Activated gamma-delta T cell treated with Interleukin-2 at 50 U/mL for 16 hours (primary cell): ENCODE data around the gene RSPO4.

Experiments
- DNase-seq: peaks from one replicate; pipeline ENCODE4 v3.0.0-alpha.2; 2020

Gene RSPO4

DNA sequence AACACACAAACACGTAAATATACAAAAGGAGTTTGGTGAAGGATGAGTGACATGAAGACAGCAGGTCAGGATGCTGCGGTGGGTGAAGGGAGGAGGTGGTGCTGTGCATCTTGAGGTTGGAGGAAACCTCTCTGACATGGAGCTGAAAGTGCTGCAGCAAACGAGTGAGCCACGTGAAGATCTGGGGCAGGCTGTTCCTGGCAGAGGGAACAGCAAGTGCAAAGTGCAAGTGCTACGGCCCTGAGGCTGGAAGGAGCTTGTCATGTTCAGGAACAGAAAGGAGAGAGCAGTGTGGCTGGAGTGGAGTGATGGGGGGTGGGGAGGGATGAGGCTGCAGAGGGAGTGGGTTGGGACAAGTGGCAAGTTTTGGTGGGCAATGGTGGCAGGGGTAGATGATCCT, 61.2 kb downstream of the RSPO4 start:
- DNase-seq: no peak

DNA sequence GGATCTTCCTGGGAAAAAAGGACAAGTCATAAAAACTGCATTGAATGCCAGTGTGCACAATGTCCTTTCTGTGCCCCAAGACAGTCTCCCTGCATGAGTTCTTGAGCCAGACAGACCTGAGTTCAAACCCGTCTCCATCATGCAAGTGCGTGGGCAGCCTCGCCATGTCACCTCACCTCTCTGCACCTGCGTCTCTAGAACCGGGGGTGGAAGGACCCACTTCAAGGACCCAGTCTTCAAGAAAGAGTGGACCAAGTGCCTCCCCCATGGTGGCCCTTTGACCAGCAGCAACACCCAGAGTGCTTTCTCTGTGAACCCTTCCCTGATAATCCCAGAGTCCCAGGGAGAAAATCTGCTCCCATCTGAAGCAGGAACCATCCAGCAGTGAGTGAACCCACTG, 62.5 kb downstream of the RSPO4 start:
- no peak for DNase-seq

DNA sequence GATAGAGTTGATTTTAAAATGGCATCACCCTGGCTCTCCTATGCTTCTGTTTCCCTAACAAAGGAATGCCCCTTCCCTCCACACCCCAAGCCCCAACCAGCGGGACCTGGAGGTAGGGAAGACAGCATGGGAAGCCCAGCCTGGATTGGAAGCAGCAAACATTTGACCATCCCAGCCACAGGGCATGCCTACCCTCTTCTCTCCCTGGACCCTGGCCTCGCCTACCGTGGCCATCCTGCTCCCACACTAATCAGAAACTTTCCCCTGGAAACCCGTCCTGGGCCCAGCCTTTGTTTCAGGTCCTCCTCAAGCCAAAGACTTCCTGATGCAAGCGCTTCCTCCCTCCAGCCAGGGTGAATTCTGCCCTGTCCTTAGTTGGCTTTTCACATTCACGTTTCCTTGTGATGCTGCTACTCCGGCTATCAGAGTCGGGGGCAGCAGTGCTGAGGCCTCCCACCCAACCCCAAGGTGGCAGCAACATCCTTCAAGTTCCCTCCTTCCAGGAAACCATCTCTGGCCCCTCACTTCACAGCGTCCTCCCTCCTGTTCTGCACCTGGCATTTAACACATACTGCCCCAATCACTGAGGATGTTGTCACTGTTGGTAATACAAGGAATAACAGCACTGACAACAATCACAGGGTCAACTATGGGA, 67.8 kb downstream of the RSPO4 start:
- no peak for DNase-seq

DNA sequence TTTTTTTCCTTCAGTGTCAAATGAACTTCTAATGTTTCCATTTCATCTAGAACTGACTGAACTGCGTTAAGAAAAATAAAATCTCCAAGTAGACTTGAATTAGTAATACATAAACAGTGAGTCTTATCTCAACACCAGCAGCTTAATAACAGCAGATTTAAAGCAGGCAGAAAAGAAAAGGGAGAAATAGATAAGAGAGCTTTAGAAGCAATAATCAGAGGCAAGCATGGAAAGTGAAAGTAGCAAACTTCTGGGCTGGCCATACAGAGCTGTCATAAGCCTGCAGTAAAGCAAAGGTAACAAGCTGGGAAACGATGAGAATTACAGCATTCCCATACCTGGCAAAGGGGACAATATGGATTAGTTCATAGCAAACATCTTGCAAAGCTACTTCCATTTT, 69.1 kb downstream of the RSPO4 start:
- no peak for DNase-seq

DNA sequence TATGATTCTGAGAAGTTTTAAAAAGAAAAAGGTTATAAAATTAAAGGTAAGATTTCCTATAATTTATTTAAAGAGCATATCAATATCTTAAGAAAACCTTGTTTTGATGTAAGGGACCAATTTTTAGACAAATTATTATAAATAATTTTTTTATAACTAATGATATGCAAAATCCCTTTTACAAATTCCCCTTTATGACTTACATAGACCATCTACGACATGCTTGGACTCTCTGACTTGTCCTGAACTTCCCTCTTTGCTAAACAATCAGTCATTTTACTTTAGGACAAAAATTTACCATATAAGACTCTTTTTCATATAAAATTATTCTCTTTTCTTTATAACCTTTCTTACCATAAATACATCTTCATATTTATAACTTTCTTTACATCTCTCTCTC, 70.7 kb downstream of the RSPO4 start:
- DNase-seq: no peak

DNA sequence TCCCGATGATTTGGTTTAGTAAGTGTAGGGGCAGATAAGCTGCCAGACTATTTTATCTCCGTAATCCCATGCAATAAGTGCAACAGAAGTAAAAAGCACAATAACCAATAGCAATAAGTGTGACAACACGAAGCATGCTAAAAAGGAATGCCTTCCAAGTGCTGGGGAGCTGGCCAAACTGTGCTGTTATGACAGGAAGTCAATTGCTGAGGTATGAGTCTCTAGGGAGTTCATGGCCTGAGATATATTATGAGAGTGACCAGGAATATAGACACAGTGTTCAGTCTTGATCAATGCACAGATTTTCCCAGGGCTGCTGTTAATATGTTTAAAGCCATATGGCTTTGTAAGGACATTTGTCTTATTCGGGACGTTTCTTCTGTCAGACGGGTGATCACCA, 75.4 kb downstream of the RSPO4 start:
- no peak for DNase-seq

DNA sequence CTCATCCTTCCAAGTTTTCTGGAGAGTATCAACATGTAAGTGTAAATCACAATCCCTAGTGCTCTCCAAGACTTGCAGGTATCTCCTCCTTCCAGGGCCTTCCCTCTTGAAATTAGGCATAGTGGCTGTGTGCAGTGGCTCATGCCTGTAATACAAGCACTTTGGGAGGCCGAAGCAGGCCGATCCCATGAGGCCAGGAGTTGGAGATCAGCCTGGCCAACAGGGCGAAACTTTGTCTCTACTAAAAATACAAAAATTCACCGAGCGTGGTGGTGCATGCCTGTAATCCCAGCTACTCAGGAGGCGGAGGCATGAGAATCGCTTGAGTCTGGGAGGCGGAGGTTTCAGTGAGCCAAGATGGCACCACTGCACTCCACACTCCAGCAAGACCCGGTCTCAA, 76.6 kb downstream of the RSPO4 start:
- no peak for DNase-seq

DNA sequence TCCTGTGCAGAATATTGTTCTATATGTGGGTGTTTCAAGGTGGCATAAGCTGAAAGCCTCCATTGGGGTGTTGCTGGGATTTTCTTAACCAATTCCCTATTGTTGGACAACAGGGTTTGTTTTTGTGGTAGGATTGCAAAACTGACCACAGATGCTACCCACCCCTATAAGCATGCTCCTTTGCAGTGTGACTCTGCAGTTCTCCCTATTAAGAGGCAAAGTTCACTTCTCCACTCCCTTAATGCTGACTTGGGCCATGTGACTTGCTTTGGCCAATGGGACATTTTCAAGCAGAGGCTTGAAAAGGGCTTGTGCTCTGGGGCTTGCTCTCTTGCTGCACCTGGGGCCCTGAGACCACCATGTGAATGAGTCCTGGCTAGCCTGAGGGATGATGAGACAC, 77.5 kb downstream of the RSPO4 start:
- no peak for DNase-seq

DNA sequence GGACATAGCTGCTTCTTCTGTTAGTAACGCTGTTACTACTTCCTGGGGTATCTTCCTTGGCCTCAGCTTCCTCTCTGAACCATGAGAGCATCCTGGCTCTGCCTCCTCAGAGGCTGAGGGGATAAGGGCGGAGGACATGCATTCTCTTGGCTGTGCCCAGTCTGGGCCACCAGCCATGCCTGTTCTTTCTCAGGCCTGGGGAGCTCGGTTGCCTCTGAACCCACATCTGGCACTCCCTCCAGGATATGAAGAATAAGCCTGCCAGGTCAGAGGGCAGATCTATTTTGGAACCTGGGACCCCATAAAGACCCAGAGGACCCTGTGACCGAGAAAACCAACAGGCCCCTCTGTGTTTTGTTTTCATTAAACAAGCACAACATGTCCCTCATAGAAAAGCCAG, 79.3 kb downstream of the RSPO4 start:
- DNase-seq: no peak

DNA sequence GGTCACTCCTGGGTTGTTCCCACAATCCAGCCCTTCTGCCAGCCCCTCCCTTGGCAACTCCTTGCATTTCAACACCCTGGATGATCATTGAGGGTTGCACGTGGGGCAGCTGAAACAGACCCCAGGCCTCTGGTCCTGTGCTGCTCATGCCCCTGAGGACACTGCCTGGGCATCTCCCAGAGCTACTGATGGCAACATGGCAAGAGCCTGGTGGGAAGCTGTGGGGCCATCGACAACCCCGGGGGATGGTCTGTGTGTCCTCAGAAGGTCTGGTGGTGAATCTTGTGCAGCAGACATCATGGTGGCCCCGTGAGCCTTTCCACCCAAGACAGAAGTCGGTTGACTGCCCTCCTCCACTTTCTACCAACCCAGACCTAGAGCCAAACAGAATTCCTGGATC, 81.0 kb downstream of the RSPO4 start:
- no peak for DNase-seq

DNA sequence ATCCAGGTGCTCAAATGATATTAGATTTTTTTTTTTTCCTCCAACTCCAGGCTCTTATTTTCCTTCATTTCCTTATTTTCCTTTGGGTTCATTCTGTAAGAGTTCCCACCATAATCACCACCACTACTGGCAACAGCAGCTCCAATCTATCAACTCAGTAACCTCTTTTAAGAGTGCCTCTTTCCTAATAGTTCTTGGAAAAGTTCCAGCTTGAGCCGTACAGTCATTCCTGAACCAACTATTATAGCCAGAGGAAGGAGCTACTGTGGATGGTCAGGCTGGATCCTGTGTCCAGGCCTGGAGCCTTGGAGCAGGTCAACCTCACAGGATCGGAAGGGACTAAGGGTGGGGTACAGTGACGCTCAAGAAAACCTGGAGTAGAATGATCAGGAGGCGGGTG, 81.8 kb downstream of the RSPO4 start:
- DNase-seq: no peak

DNA sequence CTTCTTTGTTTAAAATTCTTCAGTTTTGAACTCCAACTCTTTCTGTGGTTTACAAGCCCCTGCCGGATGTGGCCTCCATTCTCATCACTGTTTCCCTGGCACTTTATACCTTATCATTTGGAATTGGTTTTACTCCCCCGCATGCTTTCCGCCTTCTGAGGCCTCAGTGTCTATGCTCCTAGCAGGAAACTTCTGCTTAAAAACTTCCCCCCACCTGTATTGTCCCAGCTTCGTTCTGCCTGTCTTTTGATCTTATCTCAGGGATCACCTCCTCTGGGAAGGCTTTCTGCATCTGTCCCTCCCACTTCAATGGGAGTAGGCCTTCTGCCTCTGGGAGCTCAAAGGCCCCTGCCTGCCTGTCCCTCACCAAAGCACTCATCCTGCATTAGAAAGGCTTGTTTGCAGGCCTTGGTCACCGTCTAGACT, 82.6 kb downstream of the RSPO4 start:
- no peak for DNase-seq

DNA sequence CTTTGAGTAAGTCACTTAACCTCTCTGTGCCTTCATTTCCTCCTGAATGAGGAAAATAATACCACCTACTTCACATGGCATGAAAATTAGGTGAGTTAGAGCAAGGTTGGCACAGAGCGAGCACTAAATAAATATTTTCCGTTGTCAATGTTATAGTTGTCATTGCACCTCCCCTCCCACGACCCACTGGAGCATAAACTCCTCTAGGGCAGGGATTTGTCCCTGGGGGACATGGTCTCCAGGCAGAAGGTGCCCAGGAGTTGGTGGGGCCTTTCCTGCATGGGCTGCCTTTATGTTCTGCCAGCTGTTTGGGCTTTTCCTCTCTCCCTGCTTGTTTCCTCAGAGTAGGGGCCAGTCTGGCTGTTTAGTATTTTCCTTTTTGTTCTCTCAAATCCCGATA, 84.7 kb downstream of the RSPO4 start:
- no peak for DNase-seq

DNA sequence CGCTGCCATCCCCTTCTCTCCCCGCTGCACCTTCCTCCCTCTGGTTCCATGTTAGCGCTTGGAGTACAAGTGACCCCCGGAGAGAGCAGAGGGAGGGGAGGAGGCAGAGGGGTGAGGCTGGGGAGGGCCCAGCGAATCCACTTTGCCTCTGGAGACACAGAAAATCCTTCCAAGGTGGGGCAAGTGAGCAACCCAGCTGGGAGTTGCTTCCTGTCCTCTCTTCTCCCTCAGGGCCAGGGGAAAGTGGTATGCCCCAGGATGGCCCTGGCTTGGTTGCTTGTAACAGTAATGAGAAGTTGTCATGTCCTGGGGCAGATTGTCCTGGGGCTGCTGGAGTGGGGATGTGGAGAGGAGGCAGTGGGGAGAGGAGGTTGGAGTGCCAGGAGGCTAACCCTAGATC, 85.3 kb downstream of the RSPO4 start:
- DNase-seq: no peak

DNA sequence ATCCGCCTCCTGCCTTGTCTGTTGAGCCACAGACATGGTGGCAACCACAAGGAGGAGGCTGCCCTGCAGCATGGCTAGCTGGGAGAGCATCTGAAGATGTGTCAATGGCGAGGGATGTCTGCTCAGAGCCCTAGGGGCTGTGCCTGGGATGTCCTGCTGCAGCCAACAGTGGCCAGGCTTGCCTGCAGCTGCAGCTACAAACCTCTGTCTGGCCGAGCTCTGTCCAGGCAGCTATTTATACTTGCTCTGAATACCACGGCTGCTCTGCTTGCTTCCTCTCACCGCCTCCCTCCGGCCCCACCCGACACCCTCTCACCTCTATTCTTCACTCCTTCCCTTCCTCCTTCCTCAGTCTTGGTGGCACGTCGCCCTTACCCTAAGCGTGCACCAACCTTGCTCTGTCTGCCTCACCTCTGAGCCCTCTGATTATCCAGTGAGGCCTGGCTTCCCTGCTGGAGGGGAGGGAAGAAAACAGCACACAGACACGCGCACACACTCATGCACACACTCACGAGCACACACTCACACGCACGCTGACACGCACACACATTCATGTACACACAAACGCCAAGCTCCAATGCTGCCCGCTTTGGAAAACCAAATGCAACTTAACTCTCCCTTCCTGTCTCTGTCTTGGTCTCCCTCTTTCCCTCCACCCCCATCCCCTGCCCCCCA, 85.8 kb downstream of the RSPO4 start, which contains the start of gene ANGPT4:
TSS of gene ANGPT4 (minus strand) at position 210 of the 675 bp plus-strand sequence. CDS start at position 90, 120 bp downstream.
- DNase-seq: no peak

DNA sequence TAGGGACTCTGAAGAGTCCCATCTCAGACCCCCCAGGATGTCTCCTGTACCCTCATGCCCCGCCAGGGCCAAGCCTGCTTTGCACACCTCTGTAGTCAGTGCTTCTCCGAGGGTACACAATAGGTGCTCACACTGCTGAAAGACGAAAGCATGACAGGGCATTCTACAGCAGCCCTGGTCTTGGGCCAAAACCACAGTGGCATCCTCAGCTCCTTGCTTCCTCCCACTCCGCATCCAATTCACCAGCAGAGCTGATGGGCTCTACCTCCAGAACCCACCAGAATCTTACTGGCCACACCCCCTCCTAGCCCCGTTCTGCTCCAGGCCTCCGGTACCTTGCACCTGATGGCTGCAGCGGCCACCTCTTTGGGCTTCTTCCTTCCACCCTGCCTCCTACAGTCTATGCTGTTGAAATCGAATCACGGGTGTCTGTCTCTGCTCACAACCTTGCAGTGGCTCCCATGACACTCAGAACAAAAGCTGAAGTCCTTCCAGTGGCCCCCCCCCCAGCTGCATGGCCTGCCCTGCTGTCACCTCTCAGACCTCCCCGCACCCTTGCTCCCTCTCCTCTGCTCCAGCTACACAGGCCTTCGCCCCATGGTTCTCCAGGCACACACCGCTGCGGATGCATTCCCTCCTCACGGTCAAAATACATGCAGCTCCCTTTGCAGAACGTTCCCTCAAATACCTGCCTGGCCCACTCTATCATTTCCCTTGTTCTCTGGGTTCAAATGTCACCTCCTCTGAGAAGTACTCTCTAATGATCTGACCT, 87.2 kb downstream of the RSPO4 start:
- no peak for DNase-seq

DNA sequence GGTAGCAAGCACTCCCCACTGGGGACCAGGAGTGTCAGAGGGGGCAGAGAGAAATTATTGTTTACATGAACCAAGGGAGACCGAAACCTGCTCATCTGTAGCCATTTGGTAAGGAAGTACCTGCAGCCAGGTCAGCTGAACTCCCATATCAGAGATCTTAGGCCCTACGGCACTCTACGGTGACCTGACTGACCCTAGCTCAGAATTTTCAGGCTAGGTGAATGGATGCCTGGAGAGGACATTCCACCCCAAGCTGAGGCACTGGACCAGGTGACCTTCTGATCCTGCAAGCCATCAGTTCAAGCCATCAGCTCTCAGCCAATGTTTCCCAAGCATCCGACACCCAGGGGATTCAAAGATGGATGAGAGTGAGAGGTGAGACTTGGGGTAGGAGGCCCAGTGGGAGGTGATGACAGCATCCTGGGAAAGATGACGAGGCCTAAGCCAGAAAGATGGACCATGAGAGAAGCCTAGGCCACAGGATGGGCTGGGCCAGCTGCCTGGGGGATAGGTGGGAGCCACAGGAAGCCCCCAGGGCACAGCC, 88.7 kb downstream of the RSPO4 start:
- DNase-seq: no peak

DNA sequence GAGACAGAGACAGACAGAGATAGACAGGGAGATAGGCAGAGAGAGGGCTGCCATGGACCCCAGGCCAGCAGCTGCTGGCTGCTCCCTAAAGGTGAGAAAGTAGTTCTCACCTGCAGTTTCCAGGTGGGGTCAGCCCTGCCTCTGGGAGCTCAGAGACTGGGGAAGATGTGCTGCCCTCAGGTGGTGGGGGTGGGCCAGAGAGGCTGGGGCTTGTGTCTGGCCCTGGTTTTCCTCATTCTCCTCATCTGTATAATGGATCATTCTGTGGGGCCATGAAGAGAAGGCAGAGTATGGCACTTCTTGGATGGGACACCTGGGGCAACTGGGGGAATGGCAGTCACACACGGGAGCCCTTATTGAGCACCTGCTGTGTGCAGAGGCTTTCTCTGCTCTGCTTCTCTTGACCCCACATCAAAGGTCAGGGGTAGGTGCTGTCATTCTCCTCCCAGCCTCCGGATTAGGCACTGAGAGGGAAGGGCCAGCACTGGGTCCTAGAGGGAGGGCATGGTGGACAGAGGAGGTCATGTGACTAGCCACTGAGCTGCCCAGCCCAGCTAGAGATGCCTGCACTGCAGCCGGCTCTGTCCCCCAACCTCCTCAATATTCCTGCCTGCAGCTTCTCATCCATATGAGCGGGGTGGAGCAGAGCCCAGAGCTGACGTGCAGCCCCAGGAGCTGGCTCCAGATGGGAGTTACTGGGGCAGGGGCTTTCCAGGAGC, 90.1 kb downstream of the RSPO4 start:
- no peak for DNase-seq

DNA sequence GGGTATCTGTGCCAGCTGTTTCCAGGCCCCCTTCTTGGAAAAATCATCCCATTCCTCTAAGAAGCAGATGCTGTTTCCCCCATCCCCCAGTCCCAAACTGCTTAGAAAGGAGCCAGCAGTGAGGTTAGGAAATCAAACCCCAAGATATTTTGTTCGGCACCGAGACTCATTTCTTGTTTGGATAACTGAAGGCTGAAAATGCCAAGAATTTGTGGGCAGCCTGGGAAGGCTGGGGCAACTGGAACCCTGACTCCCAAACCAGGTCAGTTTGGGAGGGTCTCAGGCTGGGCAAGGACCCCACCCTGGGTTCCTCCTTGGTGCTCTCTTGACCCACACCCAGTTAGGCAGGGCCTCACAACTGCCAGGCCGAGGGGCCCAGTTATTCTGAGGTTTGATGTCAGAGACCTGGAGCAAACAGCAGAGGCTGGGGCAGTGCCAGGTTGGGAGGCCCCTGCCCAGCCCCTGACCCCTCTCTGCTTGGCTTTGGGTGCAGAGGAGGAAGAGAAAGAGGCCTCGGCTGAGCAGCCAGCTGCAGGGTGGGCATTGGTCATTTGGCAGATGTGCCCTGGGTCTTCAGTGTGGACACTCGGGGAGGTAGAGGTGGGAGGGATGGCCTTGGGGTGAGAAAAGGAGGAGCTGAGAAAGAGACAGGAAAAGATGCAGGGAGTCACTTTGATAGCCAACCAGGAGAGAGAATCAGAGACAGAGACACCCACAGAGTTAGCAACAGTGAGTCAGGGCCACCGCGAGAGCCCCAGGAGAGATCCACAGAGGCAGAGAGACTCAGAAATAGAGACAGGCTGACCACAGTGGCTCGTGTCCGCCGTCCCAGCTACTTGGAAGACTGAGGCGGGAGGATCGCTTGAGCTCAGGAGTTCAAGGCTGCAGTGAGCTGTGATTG, 91.0 kb downstream of the RSPO4 start:
- DNase-seq: no peak

DNA sequence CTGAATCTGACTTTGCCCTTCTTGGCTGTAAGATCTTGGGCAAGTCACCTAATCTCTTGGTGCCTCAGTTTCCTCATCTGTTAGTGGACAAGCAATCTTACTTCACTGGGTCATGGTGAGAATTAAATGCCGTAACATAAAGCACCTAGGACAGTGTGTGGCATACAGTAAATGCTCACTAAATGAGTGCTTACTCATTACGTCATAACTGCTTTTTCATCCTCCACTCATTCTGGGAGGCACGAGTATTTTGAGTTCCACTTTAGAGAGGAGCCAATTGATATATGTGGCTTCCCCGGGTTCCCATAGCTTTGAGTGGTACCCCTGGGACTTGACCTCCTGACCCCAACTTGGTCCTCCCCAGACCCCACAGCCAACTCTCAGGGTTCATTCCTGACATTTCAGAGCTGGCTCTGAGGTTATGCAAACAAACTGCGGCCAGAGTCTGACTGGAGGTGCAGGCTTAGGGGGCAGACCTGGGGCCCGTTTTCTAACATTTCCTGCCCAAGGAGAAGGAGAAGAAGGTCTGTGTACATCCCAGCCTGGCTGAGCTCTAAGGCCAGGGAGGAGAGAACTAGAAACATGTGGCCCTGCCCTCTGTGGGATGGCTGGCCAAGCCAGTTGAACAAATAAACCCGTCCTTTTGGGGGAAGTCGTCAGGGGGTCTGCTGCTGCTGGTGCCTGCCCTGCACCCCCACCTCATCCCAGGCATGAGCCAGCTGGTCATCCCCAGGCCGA, 91.8 kb downstream of the RSPO4 start:
- DNase-seq: no peak

DNA sequence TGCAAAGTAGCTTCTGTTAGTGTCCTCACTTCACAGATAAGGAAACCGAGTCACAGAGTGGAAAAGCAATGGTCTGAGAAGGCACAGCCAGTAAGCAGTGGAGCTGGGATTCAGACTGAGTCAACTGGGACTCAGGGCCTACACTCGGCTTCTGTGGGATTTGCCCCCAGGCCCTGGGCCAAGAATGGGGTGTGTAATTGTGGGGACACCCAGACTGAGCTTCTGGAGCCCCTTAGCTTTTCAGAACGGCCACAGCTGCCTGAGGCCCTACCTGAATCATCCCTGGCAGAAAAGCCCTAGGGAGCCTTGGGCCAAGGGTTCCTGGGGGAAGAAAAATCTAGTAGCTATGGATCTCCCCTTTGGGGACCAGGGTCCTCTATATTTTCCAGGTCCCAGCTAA, 92.5 kb downstream of the RSPO4 start:
- DNase-seq: no peak
